ENCODE data around the gene ERBIN.

DNA sequence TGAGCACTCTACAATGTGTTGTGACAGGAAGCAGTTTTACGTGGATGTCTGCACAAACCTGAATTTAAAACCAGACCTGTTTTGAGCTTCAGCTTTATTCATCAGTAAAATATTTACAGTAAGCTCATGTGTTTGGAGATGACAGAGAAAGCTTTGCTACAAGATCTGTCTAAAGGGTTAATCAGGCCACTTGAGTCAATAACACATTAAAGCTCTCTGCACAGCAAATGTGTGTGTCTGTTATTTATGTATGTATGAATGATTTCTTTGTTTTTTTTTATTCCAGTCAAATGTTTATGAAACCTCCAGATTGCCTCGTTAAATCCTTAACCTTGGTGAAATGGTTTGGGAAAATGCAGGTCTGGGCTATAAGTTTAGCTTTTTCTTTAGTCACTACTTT, 140.5 kb downstream of the ERBIN start:
- TF ChIP-seq EZH2phosphoT487 (IDR thresholded peaks at IDR 0.05; ENCODE audit: insufficient read depth, low read depth) (no peak), EZH2 (IDR thresholded peaks at IDR 0.05; ENCODE audit: insufficient read depth, poor library complexity, severe bottlenecking) (no peak)

Data from GM23248 (cell line).